GM23338 (cell line): Measurements from ENCODE around the gene DOCK6. TPM values are rescaled to one million over a fixed set of nuclear protein-coding genes. Genes with fewer than 3 reads are reported as not detected.

ENCODE experiments used
- ATAC-seq: fragments of 200-7000 bp; cut with Tn5 transposase; 3 replicates; pipeline ENCODE4 v1.9.1; 2020
- DNase-seq: peaks from one replicate; pipeline ENCODE4 v3.0.0-alpha.2; 2015; ENCODE audit warnings: low spot score
- H2AFZ ChIP-seq: fragments of 200-600 bp; sonication (generic); 2 replicates; pipeline ENCODE4 v1.8.0; 2016; ENCODE audit warnings: antibody characterized with exemption, mild to moderate bottlenecking, moderate library complexity
- H3F3A ChIP-seq: fragments of 200-600 bp; sonication (generic); replicated peaks from 2 replicates; pipeline ENCODE4 v1.8.0; 2017; ENCODE audit warnings: antibody characterized with exemption, mixed run types, low read depth
- H3K27ac ChIP-seq: fragments of 200-600 bp; sonication (generic); 2 replicates; pipeline ENCODE4 v1.6.1; 2016; ENCODE audit warnings: low read depth
- H3K27me3 ChIP-seq: fragments of 200-600 bp; sonication (generic); 2 replicates; pipeline ENCODE4 v1.8.0; 2016; ENCODE audit warnings: mild to moderate bottlenecking, mixed run types, moderate library complexity; ENCODE audit not compliant: insufficient read depth
- H3K36me3 ChIP-seq: fragments of 200-600 bp; sonication (generic); 2 replicates; pipeline ENCODE4 v1.8.0; 2016; ENCODE audit warnings: mild to moderate bottlenecking; ENCODE audit not compliant: insufficient read depth
- H3K4me1 ChIP-seq: fragments of 200-600 bp; sonication (generic); 2 replicates; pipeline ENCODE4 v1.8.0; 2016; ENCODE audit warnings: mild to moderate bottlenecking, moderate library complexity; ENCODE audit not compliant: insufficient read depth
- H3K4me2 ChIP-seq: fragments of 200-600 bp; sonication (generic); 2 replicates; pipeline ENCODE4 v1.7.1; 2017; ENCODE audit warnings: mixed run types
- H3K4me3 ChIP-seq: fragments of 200-600 bp; sonication (generic); 2 replicates; pipeline ENCODE4 v1.6.1; 2016; ENCODE audit warnings: mixed run types
- H3K79me2 ChIP-seq: fragments of 200-600 bp; sonication (generic); replicated peaks from 2 replicates; pipeline ENCODE4 v1.8.0; 2017; ENCODE audit warnings: mild to moderate bottlenecking; ENCODE audit not compliant: insufficient read depth
- H3K9me2 ChIP-seq: fragments of 200-600 bp; sonication (generic); 2 replicates; pipeline ENCODE4 v1.8.0; 2017; ENCODE audit not compliant: insufficient read depth
- H4K20me1 ChIP-seq: fragments of 200-600 bp; sonication (generic); replicated peaks from 2 replicates; pipeline ENCODE4 v1.8.0; 2017; ENCODE audit warnings: mild to moderate bottlenecking; ENCODE audit not compliant: insufficient read depth
- H3K27ac Mint-ChIP-seq: 2 replicates; pipeline ENCODE4 v1.8.0; 2020; ENCODE audit warnings: inconsistent platforms, mild to moderate bottlenecking, moderate library complexity, mixed read lengths
- H3K27me3 Mint-ChIP-seq: 3 replicates; pipeline ENCODE4 v1.8.0; 2022; ENCODE audit warnings: low read depth, mild to moderate bottlenecking, moderate library complexity, mixed read lengths, inconsistent platforms; ENCODE audit not compliant: insufficient read depth, poor library complexity
- H3K36me3 Mint-ChIP-seq: 3 replicates; pipeline ENCODE4 v1.8.0; 2021; ENCODE audit warnings: low read depth, mild to moderate bottlenecking, inconsistent platforms, moderate library complexity, mixed read lengths
- H3K4me1 Mint-ChIP-seq: 3 replicates; pipeline ENCODE4 v1.8.0; 2020; ENCODE audit warnings: mild to moderate bottlenecking, inconsistent platforms, mixed read lengths
- H3K4me3 Mint-ChIP-seq: 3 replicates; pipeline ENCODE4 v1.8.0; 2021; ENCODE audit warnings: moderate library complexity, mild to moderate bottlenecking, inconsistent platforms, mixed read lengths
- H3K9me3 Mint-ChIP-seq: 3 replicates; pipeline ENCODE4 v1.8.0; 2020; ENCODE audit warnings: moderate library complexity, mild to moderate bottlenecking, inconsistent platforms, mixed read lengths
- CREB1 ChIP-seq: fragments of 250-450 bp; sonication (Bioruptor Pico); IDR thresholded peaks from 2 replicates; pipeline ENCODE4 v1.5.0; 2020; ENCODE audit warnings: low read depth, mild to moderate bottlenecking, moderate library complexity
- EZH2 ChIP-seq: fragments of 200-600 bp; sonication (generic); IDR thresholded peaks from one replicate; pipeline ENCODE4 v1.8.0; 2017; ENCODE audit warnings: antibody characterized with exemption, mild to moderate bottlenecking, low read depth; ENCODE audit not compliant: unreplicated experiment
- EZH2phosphoT487 ChIP-seq: fragments of 200-600 bp; sonication (generic); IDR thresholded peaks from one replicate; pipeline ENCODE4 v1.8.1; 2018; ENCODE audit warnings: antibody characterized with exemption; ENCODE audit not compliant: unreplicated experiment
- JUNB ChIP-seq: IDR thresholded peaks from one replicate; pipeline ENCODE4 v1.6.1; 2016; ENCODE audit warnings: antibody characterized with exemption; ENCODE audit not compliant: unreplicated experiment
- NANOG ChIP-seq: IDR thresholded peaks from 2 replicates; pipeline ENCODE4 v1.6.1; 2016; ENCODE audit warnings: antibody characterized with exemption, borderline replicate concordance
- POLR2AphosphoS5 ChIP-seq: IDR thresholded peaks from 2 replicates; pipeline ENCODE4 v1.6.1; 2016; ENCODE audit warnings: antibody characterized with exemption, low read depth
- STAT1 ChIP-seq: IDR thresholded peaks from one replicate; pipeline ENCODE4 v1.6.1; 2016; ENCODE audit warnings: antibody characterized with exemption; ENCODE audit not compliant: unreplicated experiment
- ZNF114 ChIP-seq: fragments of 250-450 bp; sonication (Bioruptor Pico); IDR thresholded peaks from 2 replicates; pipeline ENCODE4 v1.5.0; 2020; ENCODE audit warnings: mild to moderate bottlenecking, moderate library complexity
- ZNF331 ChIP-seq: fragments of 250-450 bp; sonication (Bioruptor Pico); IDR thresholded peaks from 2 replicates; pipeline ENCODE4 v1.5.0; 2020; ENCODE audit warnings: low read depth, mild to moderate bottlenecking, moderate library complexity
- polyA plus RNA-seq: library from polyadenylated mRNA; unstranded; fragments of >200 nt; fragmentation: Nextera tagmentation; extraction: Ambion mirVana; gene quantifications from 2 replicates; pipeline ENCODE4 v1.2.1, GENCODE V29; 2016
- total RNA-seq: library from RNA; depleted of rRNA; stranded (reverse); fragments of >200 nt; shearing (Covaris generic); gene quantifications from 2 replicates; pipeline ENCODE4 v1.2.3, GENCODE V29; 2014
- TF ChIP-seq, protein P1 (sequence below), 2 experiments: fragments of 200-600 bp in 1 of 2; sonication (generic) in 1 of 2; conservative IDR thresholded peaks; 2 replicates each; pipeline versions ENCODE4 v1.5.1 to v1.6.1; 2016 to 2017; ENCODE audit warnings: antibody characterized with exemption in 2 of 2, low read depth in 2 of 2, mild to moderate bottlenecking in 2 of 2, moderate library complexity in 1 of 2
- TF ChIP-seq, protein P2 (sequence below): IDR thresholded peaks from 2 replicates; pipeline ENCODE4 v1.6.1; 2016; ENCODE audit warnings: antibody characterized with exemption
- TF ChIP-seq, protein P3 (sequence below): IDR thresholded peaks from one replicate; pipeline ENCODE4 v1.6.1; 2018; ENCODE audit warnings: antibody characterized with exemption; ENCODE audit not compliant: unreplicated experiment
- TF ChIP-seq, protein P4 (sequence below): fragments of 250-450 bp; sonication (Bioruptor Pico); IDR thresholded peaks from 2 replicates; pipeline ENCODE4 v1.5.0; 2020; ENCODE audit warnings: mild to moderate bottlenecking, moderate library complexity

The DOCK6 gene
- total and polyA plus RNA-seq, 2 experiments from 2014 or later = 34.6 to 49.0 TPM

DNA sequence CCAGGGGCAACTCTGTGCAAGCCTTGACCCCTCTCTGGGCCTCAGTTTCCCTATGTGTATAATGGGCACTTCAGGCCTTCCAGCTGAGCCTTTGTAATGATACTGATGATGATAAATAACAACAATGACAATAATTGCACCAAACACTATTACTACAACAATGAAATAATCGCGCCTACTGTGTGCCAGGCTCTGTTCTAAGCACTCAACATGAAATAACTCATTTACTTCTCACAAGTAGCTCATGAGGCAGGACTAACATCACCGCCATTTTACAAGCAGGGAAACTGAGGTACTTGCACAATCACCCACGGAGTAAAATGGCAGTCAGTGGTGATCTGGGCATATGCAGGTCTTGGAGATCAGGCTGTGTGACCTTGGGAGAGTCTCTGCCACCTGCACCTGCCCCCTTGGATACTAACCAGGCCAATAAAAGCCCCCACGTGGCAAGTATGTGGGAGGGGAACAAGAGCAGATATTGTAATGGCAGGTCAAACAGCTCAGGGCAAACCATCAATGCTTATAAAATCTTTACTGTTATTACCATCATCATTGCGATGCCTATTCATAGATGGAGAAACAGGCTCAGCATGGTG lies 23.4 kb downstream of the DOCK6 start:
- ATAC-seq (no peak), DNase-seq (no peak)
- H3K79me2 ChIP-seq = no peaks in the 10 kb centered on the region
- H3K27me3 ChIP-seq = no peaks in the 10 kb centered on the region
- no peak overlapping the region; the same call in 2 of the 3 replicates for H3K4me3 Mint-ChIP-seq
- H3K4me2 ChIP-seq = no peak overlapping the region
- H3K27ac Mint-ChIP-seq = no peak overlapping the region
- no peaks in the 10 kb centered on the region; the same call in 1 of the 2 replicates for H3K36me3 ChIP-seq
- no peaks in the 10 kb centered on the region for H3F3A ChIP-seq
- H3K27ac ChIP-seq = no peak overlapping the region
- H3K4me3 ChIP-seq = no peak overlapping the region
- TF ChIP-seq NANOG (no peak), CREB1 (CRISPR knock-in tag) (no peak), EZH2phosphoT487 (no peak), POLR2AphosphoS5 (no peak), STAT1 (no peak), ZNF331 (no peak), EZH2 (no peak), ZNF114 (CRISPR knock-in tag) (no peak), JUNB (no peak)
- TF ChIP-seq, protein P1, sequence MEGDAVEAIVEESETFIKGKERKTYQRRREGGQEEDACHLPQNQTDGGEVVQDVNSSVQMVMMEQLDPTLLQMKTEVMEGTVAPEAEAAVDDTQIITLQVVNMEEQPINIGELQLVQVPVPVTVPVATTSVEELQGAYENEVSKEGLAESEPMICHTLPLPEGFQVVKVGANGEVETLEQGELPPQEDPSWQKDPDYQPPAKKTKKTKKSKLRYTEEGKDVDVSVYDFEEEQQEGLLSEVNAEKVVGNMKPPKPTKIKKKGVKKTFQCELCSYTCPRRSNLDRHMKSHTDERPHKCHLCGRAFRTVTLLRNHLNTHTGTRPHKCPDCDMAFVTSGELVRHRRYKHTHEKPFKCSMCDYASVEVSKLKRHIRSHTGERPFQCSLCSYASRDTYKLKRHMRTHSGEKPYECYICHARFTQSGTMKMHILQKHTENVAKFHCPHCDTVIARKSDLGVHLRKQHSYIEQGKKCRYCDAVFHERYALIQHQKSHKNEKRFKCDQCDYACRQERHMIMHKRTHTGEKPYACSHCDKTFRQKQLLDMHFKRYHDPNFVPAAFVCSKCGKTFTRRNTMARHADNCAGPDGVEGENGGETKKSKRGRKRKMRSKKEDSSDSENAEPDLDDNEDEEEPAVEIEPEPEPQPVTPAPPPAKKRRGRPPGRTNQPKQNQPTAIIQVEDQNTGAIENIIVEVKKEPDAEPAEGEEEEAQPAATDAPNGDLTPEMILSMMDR (conservative IDR thresholded peaks at IDR 0.05; ENCODE audit: low read depth in 2 of 2) = no peak
- TF ChIP-seq, protein P2, sequence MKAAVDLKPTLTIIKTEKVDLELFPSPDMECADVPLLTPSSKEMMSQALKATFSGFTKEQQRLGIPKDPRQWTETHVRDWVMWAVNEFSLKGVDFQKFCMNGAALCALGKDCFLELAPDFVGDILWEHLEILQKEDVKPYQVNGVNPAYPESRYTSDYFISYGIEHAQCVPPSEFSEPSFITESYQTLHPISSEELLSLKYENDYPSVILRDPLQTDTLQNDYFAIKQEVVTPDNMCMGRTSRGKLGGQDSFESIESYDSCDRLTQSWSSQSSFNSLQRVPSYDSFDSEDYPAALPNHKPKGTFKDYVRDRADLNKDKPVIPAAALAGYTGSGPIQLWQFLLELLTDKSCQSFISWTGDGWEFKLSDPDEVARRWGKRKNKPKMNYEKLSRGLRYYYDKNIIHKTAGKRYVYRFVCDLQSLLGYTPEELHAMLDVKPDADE = no peak
- TF ChIP-seq, protein P3, sequence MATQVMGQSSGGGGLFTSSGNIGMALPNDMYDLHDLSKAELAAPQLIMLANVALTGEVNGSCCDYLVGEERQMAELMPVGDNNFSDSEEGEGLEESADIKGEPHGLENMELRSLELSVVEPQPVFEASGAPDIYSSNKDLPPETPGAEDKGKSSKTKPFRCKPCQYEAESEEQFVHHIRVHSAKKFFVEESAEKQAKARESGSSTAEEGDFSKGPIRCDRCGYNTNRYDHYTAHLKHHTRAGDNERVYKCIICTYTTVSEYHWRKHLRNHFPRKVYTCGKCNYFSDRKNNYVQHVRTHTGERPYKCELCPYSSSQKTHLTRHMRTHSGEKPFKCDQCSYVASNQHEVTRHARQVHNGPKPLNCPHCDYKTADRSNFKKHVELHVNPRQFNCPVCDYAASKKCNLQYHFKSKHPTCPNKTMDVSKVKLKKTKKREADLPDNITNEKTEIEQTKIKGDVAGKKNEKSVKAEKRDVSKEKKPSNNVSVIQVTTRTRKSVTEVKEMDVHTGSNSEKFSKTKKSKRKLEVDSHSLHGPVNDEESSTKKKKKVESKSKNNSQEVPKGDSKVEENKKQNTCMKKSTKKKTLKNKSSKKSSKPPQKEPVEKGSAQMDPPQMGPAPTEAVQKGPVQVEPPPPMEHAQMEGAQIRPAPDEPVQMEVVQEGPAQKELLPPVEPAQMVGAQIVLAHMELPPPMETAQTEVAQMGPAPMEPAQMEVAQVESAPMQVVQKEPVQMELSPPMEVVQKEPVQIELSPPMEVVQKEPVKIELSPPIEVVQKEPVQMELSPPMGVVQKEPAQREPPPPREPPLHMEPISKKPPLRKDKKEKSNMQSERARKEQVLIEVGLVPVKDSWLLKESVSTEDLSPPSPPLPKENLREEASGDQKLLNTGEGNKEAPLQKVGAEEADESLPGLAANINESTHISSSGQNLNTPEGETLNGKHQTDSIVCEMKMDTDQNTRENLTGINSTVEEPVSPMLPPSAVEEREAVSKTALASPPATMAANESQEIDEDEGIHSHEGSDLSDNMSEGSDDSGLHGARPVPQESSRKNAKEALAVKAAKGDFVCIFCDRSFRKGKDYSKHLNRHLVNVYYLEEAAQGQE = no peak
- TF ChIP-seq, protein P4, sequence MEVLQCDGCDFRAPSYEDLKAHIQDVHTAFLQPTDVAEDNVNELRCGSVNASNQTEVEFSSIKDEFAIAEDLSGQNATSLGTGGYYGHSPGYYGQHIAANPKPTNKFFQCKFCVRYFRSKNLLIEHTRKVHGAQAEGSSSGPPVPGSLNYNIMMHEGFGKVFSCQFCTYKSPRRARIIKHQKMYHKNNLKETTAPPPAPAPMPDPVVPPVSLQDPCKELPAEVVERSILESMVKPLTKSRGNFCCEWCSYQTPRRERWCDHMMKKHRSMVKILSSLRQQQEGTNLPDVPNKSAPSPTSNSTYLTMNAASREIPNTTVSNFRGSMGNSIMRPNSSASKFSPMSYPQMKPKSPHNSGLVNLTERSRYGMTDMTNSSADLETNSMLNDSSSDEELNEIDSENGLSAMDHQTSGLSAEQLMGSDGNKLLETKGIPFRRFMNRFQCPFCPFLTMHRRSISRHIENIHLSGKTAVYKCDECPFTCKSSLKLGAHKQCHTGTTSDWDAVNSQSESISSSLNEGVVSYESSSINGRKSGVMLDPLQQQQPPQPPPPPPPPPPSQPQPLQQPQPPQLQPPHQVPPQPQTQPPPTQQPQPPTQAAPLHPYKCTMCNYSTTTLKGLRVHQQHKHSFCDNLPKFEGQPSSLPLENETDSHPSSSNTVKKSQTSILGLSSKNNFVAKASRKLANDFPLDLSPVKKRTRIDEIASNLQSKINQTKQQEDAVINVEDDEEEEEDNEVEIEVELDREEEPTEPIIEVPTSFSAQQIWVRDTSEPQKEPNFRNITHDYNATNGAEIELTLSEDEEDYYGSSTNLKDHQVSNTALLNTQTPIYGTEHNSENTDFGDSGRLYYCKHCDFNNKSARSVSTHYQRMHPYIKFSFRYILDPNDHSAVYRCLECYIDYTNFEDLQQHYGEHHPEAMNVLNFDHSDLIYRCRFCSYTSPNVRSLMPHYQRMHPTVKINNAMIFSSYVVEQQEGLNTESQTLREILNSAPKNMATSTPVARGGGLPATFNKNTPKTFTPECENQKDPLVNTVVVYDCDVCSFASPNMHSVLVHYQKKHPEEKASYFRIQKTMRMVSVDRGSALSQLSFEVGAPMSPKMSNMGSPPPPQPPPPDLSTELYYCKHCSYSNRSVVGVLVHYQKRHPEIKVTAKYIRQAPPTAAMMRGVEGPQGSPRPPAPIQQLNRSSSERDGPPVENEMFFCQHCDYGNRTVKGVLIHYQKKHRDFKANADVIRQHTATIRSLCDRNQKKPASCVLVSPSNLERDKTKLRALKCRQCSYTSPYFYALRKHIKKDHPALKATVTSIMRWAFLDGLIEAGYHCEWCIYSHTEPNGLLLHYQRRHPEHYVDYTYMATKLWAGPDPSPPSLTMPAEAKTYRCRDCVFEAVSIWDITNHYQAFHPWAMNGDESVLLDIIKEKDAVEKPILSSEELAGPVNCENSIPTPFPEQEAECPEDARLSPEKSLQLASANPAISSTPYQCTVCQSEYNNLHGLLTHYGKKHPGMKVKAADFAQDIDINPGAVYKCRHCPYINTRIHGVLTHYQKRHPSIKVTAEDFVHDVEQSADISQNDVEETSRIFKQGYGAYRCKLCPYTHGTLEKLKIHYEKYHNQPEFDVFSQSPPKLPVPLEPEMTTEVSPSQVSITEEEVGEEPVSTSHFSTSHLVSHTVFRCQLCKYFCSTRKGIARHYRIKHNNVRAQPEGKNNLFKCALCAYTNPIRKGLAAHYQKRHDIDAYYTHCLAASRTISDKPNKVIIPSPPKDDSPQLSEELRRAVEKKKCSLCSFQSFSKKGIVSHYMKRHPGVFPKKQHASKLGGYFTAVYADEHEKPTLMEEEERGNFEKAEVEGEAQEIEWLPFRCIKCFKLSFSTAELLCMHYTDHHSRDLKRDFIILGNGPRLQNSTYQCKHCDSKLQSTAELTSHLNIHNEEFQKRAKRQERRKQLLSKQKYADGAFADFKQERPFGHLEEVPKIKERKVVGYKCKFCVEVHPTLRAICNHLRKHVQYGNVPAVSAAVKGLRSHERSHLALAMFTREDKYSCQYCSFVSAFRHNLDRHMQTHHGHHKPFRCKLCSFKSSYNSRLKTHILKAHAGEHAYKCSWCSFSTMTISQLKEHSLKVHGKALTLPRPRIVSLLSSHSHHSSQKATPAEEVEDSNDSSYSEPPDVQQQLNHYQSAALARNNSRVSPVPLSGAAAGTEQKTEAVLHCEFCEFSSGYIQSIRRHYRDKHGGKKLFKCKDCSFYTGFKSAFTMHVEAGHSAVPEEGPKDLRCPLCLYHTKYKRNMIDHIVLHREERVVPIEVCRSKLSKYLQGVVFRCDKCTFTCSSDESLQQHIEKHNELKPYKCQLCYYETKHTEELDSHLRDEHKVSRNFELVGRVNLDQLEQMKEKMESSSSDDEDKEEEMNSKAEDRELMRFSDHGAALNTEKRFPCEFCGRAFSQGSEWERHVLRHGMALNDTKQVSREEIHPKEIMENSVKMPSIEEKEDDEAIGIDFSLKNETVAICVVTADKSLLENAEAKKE = no peak
- no peaks in the 10 kb centered on the region for H3K9me3 Mint-ChIP-seq
- H3K4me1 ChIP-seq = no peaks in the 10 kb centered on the region
- H3K9me2 ChIP-seq = no peaks in the 10 kb centered on the region
- peaks cover 9% of the 10 kb centered on the region for H3K4me1 Mint-ChIP-seq
- no peak overlapping the region for H2AFZ ChIP-seq
- H3K27me3 Mint-ChIP-seq = peaks cover 10% of the 10 kb centered on the region
- H3K36me3 Mint-ChIP-seq = peaks cover 30% of the 10 kb centered on the region
- H4K20me1 ChIP-seq = no peaks in the 10 kb centered on the region
